NCI-H2196 (cell line): ENCODE data around the gene RSF1.

Source experiments
- DNase-seq: peaks from one replicate; lab custom pipeline; 2025; ENCODE audit not compliant: unreplicated experiment; lab: John Stamatoyannopoulos, UW

Gene RSF1

GRCh38 chr11:77698896-77699295, 121.6 kb downstream of the RSF1 start:
- no peak for DNase-seq

- DNase-seq = no peak
These were observed 122.7 kb downstream of the RSF1 start for GRCh38 chr11:77697865-77698264.

GRCh38 chr11:77695417-77695816, 125.1 kb downstream of the RSF1 start:
- DNase-seq = no peak

- peak; percentile 24 for DNase-seq
These were observed 129.9 kb downstream of the RSF1 start for GRCh38 chr11:77690649-77691048.

GRCh38 chr11:77687088-77687487, 133.4 kb downstream of the RSF1 start:
- DNase-seq = no peak

- DNase-seq = no peak
These were observed 143.4 kb downstream of the RSF1 start for GRCh38 chr11:77677138-77677537.

GRCh38 chr11:77672264-77672663, 148.3 kb downstream of the RSF1 start:
- no peak for DNase-seq

GRCh38 chr11:77669848-77670511, 150.5 kb downstream of the RSF1 start:
- no peak for DNase-seq

- no peak for DNase-seq
These were observed 151.8 kb downstream of the RSF1 start for GRCh38 chr11:77668760-77669159.

GRCh38 chr11:77665240-77665965, 155.1 kb downstream of the RSF1 start:
- DNase-seq = no peak

GRCh38 chr11:77661670-77662069, 158.9 kb downstream of the RSF1 start:
- DNase-seq = no peak

GRCh38 chr11:77660947-77661346, 159.6 kb downstream of the RSF1 start:
- DNase-seq = no peak

- DNase-seq = no peak
These were observed 162.1 kb downstream of the RSF1 start for GRCh38 chr11:77658213-77659013.

- no peak for DNase-seq
These were observed 164.2 kb downstream of the RSF1 start for GRCh38 chr11:77656362-77656761.

GRCh38 chr11:77654770-77655434, 165.6 kb downstream of the RSF1 start:
- DNase-seq = no peak

GRCh38 chr11:77650123-77650522, 170.4 kb downstream of the RSF1 start:
- DNase-seq = no peak

GRCh38 chr11:77647654-77648305, 172.7 kb downstream of the RSF1 start:
- DNase-seq = no peak

- no peak for DNase-seq
These were observed 175.6 kb downstream of the RSF1 start for GRCh38 chr11:77644887-77645286.

GRCh38 chr11:77642228-77642627, 178.3 kb downstream of the RSF1 start:
- DNase-seq = no peak

GRCh38 chr11:77637345-77638165, 183.0 kb downstream of the RSF1 start, which contains the start of gene CLNS1A:
Gene CLNS1A (minus strand): TSS chr11:77637794. CDS start chr11:77637714, 80 bp downstream.
- peak; percentile 88 for DNase-seq
